Muscle layer of colon (tissue), 2 donors: Measurements from ENCODE around the gene CHRDL1.

Experiments
- H3K27ac ChIP-seq: one replicate; pipeline ENCODE4 v1.7.0; 2013; ENCODE audit warnings: low read depth, mild to moderate bottlenecking, low read length, moderate library complexity
- H3K27me3 ChIP-seq, 2 donors: one replicate each; pipeline ENCODE4 v1.7.0; 2013; ENCODE audit warnings: low read length in 2 of 2, mild to moderate bottlenecking in 2 of 2; ENCODE audit not compliant: insufficient read depth in 2 of 2, control insufficient read depth in 1 of 2
- H3K36me3 ChIP-seq: one replicate; pipeline ENCODE4 v1.7.0; 2013; ENCODE audit warnings: mild to moderate bottlenecking, low read length; ENCODE audit not compliant: insufficient read depth
- H3K4me1 ChIP-seq: one replicate; pipeline ENCODE4 v1.7.0; 2013; ENCODE audit warnings: mild to moderate bottlenecking, low read length; ENCODE audit not compliant: insufficient read depth
- H3K4me3 ChIP-seq, 2 donors: one replicate each; pipeline ENCODE4 v1.7.0; 2013; ENCODE audit warnings: low read length in 2 of 2, low read depth in 1 of 2, mild to moderate bottlenecking in 1 of 2, moderate library complexity in 1 of 2
- H3K9ac ChIP-seq: one replicate; pipeline ENCODE4 v1.7.0; 2013; ENCODE audit warnings: low read length
- H3K9me3 ChIP-seq: one replicate; pipeline ENCODE4 v1.7.0; 2013; ENCODE audit warnings: mild to moderate bottlenecking, low read length
- donor health status: abdominal sarcoma.
- donor health status: Adenocarcinoma of cecum.

The CHRDL1 gene

DNA sequence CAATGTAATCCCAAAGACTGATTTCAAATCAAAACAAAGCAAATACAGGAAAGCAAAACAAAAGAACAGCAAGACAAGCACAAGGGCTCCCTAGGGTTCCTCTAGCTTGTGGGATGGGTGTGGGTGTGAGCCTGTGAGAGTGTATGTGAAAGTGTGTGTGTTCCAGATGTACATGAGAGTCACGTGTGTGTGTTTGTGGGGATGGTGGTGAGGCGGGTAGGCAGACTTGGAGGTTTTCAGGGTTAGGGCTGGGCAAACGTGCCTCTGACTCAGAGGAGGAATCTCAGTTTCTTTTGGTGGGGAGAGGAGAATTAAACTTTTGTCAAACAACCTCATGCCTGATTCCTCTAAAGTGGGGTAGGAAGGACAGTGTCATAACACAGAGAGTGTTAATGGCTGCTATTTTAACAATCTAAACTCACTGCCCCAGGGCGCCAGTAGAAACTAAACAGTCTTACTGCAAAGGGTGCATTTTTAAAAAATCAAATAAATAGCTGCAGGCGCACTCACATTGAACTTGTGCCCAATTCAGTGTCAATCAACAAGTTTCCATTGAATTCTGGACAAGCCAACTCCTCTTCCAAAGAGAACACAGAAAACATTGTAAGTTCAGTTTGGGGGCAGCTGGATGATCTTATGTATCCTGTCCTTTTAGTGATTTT lies 51.8 kb downstream of the CHRDL1 start:
- Histone ChIP-seq H3K9me3 (no peaks in the 10 kb centered on the region), H3K27ac (no peak overlapping the region), H3K36me3 (no peaks in the 10 kb centered on the region), H3K4me1 (peaks cover 19% of the 10 kb centered on the region), H3K9ac (no peak overlapping the region), H3K4me3 (no peak overlapping the region), H3K27me3 (no peaks in the 10 kb centered on the region)

DNA sequence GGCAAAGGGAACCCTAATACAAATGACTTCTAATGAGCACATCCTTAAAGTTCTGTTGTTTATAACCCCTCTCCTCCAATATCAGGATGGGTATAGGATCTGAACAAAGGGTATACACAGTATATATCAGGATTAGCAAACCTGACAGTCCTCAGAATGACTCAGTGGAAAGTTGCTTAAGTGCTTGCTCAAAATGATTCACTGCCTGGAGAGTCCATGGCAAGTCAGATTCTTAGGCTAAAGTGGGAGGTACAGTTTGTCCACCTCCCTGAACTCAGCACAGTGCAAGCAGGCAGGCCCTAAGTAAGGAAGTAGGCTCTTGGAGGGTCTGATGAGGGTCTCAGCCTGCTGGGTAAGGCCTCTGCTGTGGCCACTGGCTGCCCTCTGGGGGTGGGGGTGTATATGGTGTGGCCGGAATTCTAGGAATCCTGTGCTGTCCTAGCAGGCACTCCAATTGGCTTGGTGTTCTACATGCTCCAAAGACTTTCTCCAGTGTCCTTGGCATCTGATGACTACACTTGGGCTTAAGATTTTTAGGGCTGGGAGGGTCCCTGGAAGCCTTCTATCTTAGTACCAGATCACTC lies 54.3 kb downstream of the CHRDL1 start:
- H3K4me1 ChIP-seq, result peaks cover 19% of the 10 kb centered on the region
- no peak overlapping the region for H3K4me3 ChIP-seq
- no peaks in the 10 kb centered on the region for H3K36me3 ChIP-seq
- no peak overlapping the region for H3K9ac ChIP-seq
- H3K9me3 ChIP-seq, result no peaks in the 10 kb centered on the region
- H3K27me3 ChIP-seq, result no peaks in the 10 kb centered on the region
- no peak overlapping the region for H3K27ac ChIP-seq

DNA sequence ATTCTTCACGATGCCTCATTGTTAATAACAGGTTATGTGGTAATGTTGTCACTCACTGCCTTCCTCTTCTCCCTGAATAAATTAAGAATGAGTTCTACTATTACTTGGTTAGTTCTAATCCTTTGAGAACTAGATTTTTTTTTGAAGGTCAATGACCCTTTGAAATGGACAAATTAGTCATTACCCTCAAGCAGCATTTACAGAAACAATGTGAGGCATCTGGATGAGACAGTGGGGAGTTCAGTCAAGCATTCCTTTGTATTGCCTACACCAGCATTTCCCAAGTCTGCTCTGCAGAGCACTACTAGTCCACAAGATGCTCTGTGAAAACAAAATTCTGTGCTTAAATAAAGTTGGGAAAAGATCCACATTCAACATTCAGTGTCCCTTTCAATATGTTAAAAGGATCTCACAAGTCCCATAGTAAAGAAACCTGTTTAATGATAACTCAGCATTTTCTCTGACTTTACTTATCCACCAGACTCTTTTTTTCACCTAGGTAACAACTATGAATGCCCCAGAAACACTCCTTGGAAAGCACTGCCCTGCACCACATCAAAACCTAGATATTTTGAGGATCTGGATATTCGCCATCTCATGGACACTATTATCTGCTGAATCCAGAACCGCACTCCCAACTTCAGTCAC lies 60.6 kb downstream of the CHRDL1 start:
- Histone ChIP-seq H3K9me3 (no peaks in the 10 kb centered on the region), H3K36me3 (no peaks in the 10 kb centered on the region), H3K27ac (no peak overlapping the region), H3K4me1 (no peaks in the 10 kb centered on the region), H3K4me3 (no peak overlapping the region), H3K9ac (no peak overlapping the region), H3K27me3 (peaks cover 0 to 4% of the 10 kb centered on the region in 2 donors)

DNA sequence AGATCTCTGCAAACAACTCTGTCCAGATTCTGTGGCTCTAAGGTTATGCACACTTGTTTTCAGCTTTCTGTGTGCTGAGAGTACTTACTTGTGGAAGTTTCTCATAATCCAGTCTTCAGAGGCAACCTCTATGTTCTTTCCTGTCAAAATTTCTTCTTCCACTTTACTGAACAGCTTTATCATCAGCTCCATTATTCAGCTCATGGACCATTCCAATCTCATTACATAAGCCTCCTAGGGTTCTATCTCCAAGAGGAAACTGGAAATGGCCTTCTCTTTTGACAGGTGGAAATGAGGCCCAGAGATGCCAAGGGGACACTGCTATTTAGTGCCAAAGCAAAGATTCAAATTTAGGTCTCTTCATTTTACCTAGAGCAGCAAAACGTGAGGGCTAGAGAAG lies 61.3 kb downstream of the CHRDL1 start:
- Histone ChIP-seq H3K9ac (no peak overlapping the region), H3K27me3 (peaks cover 0 to 4% of the 10 kb centered on the region in 2 donors), H3K9me3 (no peaks in the 10 kb centered on the region), H3K4me3 (no peak overlapping the region), H3K36me3 (no peaks in the 10 kb centered on the region), H3K27ac (no peak overlapping the region), H3K4me1 (no peaks in the 10 kb centered on the region)

DNA sequence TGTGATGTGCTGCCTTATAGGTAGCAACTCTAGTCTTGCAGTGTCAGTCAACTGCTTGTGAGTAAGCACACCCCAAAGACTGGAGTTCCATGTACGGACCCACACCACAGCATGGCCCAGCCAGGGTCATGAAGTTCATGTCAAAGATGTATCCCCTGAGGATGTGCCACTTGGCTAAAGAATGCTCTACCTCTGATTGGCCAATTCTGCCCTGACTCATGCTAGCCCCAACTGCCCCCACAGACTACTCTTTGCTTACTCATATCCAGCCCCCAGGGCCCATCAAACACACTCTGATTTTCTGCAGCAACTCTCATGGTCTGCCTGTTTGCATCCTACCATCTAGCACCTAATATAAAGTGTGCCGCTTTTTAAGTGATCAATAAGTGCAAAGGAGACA lies 62.5 kb downstream of the CHRDL1 start:
- Histone ChIP-seq H3K27me3 (peaks cover 0 to 4% of the 10 kb centered on the region in 2 donors), H3K4me1 (no peaks in the 10 kb centered on the region), H3K4me3 (no peak overlapping the region), H3K9ac (no peak overlapping the region), H3K36me3 (no peaks in the 10 kb centered on the region), H3K9me3 (no peaks in the 10 kb centered on the region), H3K27ac (no peak overlapping the region)

DNA sequence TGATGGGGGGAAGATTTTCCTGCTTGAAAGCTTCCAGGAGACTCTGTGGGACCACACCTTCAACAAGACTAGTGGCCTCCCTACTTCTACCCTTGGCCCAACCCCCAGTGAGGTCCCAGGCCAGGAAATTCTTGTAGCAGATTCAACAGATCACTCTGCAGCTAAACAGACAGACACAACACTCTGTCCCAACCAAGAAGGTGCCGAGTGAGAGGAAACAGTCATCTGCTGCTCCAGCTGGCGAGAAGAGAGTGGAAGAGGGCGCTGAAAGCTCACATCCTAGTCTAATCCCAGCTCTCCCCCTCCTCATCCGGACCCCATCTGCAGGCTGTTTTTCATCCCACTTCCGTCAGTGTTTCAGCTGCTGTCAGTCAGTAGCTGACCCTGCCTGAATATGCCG lies 63.4 kb downstream of the CHRDL1 start:
- Histone ChIP-seq H3K9me3 (no peaks in the 10 kb centered on the region), H3K27ac (no peak overlapping the region), H3K4me3 (no peak overlapping the region), H3K36me3 (no peaks in the 10 kb centered on the region), H3K27me3 (peaks cover 0 to 4% of the 10 kb centered on the region in 2 donors), H3K9ac (no peak overlapping the region), H3K4me1 (no peaks in the 10 kb centered on the region)

DNA sequence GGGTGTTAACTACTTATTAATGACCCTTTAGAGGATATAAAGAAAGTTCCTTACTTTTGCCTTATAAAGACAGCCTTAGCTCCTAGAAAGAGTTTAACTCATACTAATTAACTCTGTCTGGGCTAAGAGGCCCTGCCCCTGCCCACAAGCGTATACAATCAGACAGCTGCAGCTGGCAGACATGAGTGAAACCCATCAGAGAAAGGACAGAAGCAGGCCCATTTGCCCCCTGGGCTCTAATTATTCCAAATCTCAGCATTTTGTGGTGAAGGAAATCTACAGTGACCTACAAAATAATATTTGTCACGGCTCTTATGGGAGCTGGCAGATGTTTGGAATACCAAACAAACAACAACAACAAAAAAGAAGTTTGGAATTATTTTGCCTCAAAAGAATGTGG lies 71.8 kb downstream of the CHRDL1 start:
- Histone ChIP-seq H3K27ac (no peak overlapping the region), H3K27me3 (no peaks in the 10 kb centered on the region), H3K9me3 (no peaks in the 10 kb centered on the region), H3K4me1 (no peaks in the 10 kb centered on the region), H3K36me3 (no peaks in the 10 kb centered on the region), H3K4me3 (no peak overlapping the region), H3K9ac (no peak overlapping the region)

DNA sequence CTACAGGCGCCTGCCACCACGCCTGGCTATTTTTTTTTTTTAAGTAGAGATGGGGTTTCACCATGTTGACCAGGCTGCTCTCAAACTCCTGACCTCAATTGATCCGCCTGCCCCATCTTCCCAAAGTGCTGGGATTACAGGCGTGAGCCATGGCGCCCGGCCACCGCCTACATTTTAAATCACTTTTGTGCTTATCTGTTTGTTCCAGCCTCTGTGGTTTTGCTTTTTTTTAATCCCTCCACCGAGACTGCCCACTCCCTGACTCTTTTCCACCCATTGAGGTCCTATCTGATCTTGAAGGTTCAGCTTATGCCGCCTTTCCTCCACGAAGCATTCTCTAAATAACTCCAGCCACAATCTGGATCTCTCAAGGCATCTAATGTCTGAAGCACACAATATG lies 73.5 kb downstream of the CHRDL1 start:
- Histone ChIP-seq H3K36me3 (no peaks in the 10 kb centered on the region), H3K4me3 (no peak overlapping the region), H3K9ac (no peak overlapping the region), H3K27me3 (no peaks in the 10 kb centered on the region), H3K9me3 (no peaks in the 10 kb centered on the region), H3K27ac (no peak overlapping the region), H3K4me1 (no peaks in the 10 kb centered on the region)

DNA sequence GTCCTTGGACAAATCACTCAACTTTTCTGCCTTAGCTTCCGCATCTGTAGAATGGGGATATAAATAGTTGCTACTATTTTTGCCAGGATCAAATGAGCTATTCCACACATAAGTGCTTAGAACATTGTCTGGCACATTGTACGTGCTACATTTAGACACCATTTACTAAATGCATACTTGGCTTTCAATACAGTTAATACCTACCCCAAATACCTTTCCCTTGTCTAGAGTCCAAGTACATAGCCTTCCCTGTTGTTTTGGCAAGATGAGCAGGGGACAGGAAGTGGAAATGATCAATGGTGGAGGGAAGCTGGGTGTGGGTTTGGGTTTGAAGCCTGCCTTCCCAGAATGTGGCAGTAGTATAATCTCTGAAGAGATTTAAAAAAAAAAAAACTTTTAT lies 82.0 kb downstream of the CHRDL1 start:
- Histone ChIP-seq H3K27ac (no peak overlapping the region), H3K9me3 (no peaks in the 10 kb centered on the region), H3K4me1 (no peaks in the 10 kb centered on the region), H3K27me3 (no peaks in the 10 kb centered on the region), H3K36me3 (no peaks in the 10 kb centered on the region), H3K9ac (no peak overlapping the region), H3K4me3 (no peak overlapping the region)

DNA sequence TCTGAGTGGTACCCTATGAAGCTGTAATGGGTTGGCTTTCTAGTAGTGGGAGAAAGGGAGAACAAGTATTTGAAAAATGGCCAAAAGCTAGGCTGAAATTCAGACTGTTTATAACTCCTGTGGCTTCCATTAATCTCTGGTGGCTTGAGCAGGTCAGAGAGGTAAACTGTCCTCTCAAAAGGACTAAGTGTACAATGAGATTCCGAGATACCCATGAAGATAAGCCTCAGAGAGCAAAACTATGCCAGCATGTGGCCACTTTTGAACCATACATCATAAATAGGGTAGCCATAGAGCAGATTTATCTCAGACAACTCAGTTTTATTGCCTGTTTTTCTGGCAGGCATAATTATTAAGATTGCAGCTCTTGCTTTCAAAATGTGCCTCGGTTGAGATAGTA lies 89.2 kb downstream of the CHRDL1 start:
- H3K27ac ChIP-seq, result no peak overlapping the region
- peaks cover 3% of the 10 kb centered on the region for H3K9me3 ChIP-seq
- H3K9ac ChIP-seq, result no peak overlapping the region
- H3K36me3 ChIP-seq, result no peaks in the 10 kb centered on the region
- no peaks in the 10 kb centered on the region for H3K27me3 ChIP-seq
- no peak overlapping the region for H3K4me3 ChIP-seq
- H3K4me1 ChIP-seq, result no peaks in the 10 kb centered on the region

DNA sequence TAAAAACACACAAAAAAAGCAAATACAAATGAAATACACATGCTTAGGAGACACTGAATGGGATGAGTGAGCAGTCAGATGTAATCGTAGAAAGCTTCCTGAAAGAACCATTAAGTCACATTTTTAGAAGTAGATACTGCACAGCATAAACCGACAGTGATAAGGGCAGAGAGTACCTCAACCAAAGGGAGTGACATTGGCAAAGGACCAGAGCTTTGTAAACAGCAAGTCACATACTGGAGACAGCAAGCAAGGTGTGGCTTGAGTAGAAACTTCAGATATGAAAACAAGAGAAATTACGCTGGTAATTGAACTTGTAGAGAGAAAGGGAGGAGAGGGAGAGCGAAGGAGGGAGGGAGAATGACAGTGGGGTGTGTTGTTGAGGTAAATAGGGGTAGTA lies 92.0 kb downstream of the CHRDL1 start:
- Histone ChIP-seq H3K27ac (no peak overlapping the region), H3K4me3 (no peak overlapping the region), H3K9me3 (peaks cover 3% of the 10 kb centered on the region), H3K36me3 (no peaks in the 10 kb centered on the region), H3K27me3 (no peaks in the 10 kb centered on the region), H3K4me1 (no peaks in the 10 kb centered on the region), H3K9ac (no peak overlapping the region)

DNA sequence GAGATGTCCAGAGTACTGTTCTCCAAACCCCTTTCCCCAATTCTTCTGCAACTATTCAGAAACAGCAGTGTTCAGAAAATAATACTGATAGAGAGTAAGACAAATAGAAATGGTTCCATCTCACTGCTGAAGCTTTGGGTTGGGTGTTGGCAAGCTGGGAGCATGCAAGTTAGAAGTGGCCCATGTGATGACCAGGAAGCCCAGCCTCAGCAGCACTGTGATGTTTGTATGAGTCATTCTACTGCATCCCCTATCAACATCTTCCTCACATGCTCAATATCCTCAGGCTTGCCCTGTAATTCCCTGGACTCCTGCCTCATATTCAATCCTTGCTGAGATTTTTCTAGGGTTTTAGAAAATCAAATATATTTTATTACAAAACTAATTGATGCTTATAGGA lies 96.5 kb downstream of the CHRDL1 start:
- no peaks in the 10 kb centered on the region for H3K9me3 ChIP-seq
- H3K36me3 ChIP-seq, result no peaks in the 10 kb centered on the region
- H3K27ac ChIP-seq, result no peak overlapping the region
- no peak overlapping the region for H3K4me3 ChIP-seq
- H3K4me1 ChIP-seq, result peaks cover under 1% of the 10 kb centered on the region
- H3K27me3 ChIP-seq, result no peaks in the 10 kb centered on the region
- no peak overlapping the region for H3K9ac ChIP-seq
